Neural crest cell (in vitro differentiated cells): ENCODE measurements around the gene SNAI3. TPM values are rescaled to one million over a fixed set of nuclear protein-coding genes. Genes with fewer than 3 reads are reported as not detected.

Source experiments
- DNase-seq: peaks from one replicate; pipeline ENCODE4 v3.0.0; 2021; ENCODE audit warnings: low read depth, mixed read lengths, low spot score
- H3K27ac Mint-ChIP-seq: one replicate; pipeline ENCODE4 v1.8.0; 2021; ENCODE audit warnings: mild to moderate bottlenecking, mixed read lengths; ENCODE audit not compliant: unreplicated experiment
- H3K27me3 Mint-ChIP-seq: 2 replicates; pipeline ENCODE4 v1.8.0; 2021; ENCODE audit warnings: low read depth, mild to moderate bottlenecking, mixed read lengths
- H3K36me3 Mint-ChIP-seq: 2 replicates; pipeline ENCODE4 v1.8.0; 2021; ENCODE audit warnings: low read depth, mild to moderate bottlenecking, mixed read lengths
- H3K4me1 Mint-ChIP-seq: 2 replicates; pipeline ENCODE4 v1.8.0; 2021; ENCODE audit warnings: mixed read lengths
- H3K4me3 Mint-ChIP-seq: one replicate; pipeline ENCODE4 v1.8.0; 2021; ENCODE audit warnings: mild to moderate bottlenecking, mixed read lengths
- H3K9me3 Mint-ChIP-seq: 2 replicates; pipeline ENCODE4 v1.8.0; 2021; ENCODE audit warnings: mixed read lengths
- total RNA-seq: library from RNA; stranded (reverse); gene quantifications from 2 replicates; pipeline ENCODE4 v1.2.1, GENCODE V29; 2021
- TF ChIP-seq, protein P1 (sequence below): fragments of 200-600 bp; sonication (generic); conservative IDR thresholded peaks from 2 replicates; pipeline ENCODE4 v1.5.0; 2021; ENCODE audit warnings: antibody characterized with exemption, mild to moderate bottlenecking

SNAI3 gene
- total RNA-seq, 1 donor from 2014 or later: not detected

DNA sequence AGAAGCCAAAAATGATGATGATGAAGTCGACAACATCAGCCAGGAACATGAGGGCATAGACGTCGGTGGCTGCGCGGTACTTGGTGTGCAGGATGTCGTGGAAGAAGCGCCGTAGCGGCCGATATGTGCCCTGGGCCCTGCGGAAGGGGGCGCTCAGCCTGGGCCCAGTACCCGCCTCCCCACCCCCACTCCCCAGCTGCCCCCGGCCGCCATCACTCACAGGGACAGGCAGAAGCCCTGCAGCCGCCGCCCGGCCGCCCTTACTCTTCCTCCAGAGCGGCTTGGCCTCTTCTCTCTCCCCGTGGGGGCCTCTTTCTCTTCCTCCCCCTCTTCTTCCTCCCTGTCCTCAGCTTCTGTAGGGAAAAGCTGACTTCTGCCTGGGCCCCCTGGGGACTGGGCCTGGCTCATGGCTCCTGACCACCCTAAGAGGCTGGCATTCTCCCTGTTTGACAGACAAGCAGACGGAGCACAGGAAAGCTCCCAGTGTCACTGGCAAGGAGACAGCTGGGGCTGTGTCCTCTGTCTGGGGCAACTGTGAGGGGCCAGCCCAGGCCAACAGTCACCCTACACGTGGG is 34.2 kb upstream of the SNAI3 start:
- TF ChIP-seq, protein P1, sequence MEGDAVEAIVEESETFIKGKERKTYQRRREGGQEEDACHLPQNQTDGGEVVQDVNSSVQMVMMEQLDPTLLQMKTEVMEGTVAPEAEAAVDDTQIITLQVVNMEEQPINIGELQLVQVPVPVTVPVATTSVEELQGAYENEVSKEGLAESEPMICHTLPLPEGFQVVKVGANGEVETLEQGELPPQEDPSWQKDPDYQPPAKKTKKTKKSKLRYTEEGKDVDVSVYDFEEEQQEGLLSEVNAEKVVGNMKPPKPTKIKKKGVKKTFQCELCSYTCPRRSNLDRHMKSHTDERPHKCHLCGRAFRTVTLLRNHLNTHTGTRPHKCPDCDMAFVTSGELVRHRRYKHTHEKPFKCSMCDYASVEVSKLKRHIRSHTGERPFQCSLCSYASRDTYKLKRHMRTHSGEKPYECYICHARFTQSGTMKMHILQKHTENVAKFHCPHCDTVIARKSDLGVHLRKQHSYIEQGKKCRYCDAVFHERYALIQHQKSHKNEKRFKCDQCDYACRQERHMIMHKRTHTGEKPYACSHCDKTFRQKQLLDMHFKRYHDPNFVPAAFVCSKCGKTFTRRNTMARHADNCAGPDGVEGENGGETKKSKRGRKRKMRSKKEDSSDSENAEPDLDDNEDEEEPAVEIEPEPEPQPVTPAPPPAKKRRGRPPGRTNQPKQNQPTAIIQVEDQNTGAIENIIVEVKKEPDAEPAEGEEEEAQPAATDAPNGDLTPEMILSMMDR: no peak
- H3K4me1 Mint-ChIP-seq: no peaks in the 10 kb centered on the region
- no peaks in the 10 kb centered on the region for H3K27me3 Mint-ChIP-seq
- no peak overlapping the region for H3K4me3 Mint-ChIP-seq
- no peaks in the 10 kb centered on the region for H3K9me3 Mint-ChIP-seq
- DNase-seq: no peak
- H3K36me3 Mint-ChIP-seq: peaks cover 2% of the 10 kb centered on the region
- H3K27ac Mint-ChIP-seq: peak overlapping the region; percentile 86

DNA sequence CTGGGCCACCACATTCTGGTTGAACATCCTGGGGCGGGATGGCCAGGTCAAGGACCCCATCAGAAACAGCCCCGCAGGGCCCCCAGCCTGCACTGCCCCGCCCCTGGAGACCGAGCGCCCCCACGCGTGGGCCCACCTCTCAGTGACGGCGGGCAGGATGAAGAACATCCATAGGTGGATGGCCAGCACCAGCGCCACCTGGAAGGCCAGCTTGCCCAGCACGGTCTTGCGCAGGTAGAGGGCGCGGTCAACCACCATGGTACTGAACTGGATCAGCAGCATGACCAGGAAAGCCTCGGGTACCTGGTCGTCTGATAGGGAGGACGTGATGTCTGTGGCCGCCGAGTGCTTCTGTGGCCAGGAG is 33.6 kb upstream of the SNAI3 start:
- DNase-seq: no peak
- no peaks in the 10 kb centered on the region for H3K27me3 Mint-ChIP-seq
- H3K27ac Mint-ChIP-seq: peak overlapping the region; percentile 86
- H3K9me3 Mint-ChIP-seq: no peaks in the 10 kb centered on the region
- H3K4me3 Mint-ChIP-seq: no peak overlapping the region
- TF ChIP-seq, protein P1: no peak
- H3K36me3 Mint-ChIP-seq: peaks cover 2% of the 10 kb centered on the region
- no peaks in the 10 kb centered on the region for H3K4me1 Mint-ChIP-seq

DNA sequence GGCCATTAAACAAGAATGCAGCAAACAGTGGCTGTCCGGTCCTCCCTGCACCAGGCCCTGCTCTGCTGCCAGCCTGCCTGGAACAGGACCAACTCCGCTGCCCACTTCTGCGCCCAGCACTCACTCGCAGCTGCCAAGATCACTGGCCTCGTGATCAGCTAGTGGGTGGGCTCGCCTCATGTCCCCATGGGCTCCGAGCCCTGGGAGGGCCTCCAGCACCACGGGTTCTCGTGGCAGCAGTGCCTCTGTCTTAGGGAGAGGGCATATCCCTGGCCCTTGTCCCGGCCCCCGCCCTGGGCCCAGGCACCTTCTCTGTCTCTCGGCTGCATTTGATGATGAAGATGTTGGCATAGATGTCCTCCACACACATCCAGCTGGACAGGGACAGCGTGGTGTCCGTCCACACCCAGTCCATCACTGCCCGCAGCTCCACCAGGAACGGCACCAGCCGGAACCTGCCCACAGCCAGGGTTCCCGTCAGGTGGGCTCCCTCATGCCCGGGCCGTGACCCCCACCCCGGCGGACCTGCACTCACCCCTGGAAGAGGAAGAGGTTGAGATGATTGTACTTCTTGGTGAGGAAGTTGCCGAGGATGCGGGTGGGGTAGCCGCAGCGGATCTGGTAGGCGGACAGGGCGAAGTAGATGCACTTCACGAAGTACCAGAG is 33.1 kb upstream of the SNAI3 start:
- TF ChIP-seq, protein P1: no peak
- H3K27me3 Mint-ChIP-seq: no peaks in the 10 kb centered on the region
- no peaks in the 10 kb centered on the region for H3K4me1 Mint-ChIP-seq
- peaks cover 2% of the 10 kb centered on the region for H3K36me3 Mint-ChIP-seq
- peak overlapping the region; percentile 81 for H3K27ac Mint-ChIP-seq
- no peak overlapping the region for H3K4me3 Mint-ChIP-seq
- no peak for DNase-seq
- no peaks in the 10 kb centered on the region for H3K9me3 Mint-ChIP-seq

DNA sequence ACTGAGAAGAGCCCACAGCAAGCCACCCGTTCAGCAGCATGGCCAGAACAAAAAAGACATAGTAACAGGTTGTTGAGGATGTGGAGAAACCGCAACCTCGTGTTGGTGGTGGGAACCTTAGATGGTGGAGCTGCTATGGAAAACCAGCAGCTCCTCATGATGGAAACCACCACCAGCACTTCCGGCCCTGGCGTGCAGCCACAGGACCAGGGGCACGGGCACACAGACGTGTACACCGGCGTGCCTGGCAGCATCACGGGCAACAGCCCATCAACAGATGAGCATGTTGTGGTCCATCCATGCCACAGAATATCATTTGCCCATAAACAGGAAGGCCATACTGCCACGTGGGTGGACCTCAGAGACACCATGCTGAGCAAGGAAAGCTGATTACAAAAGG is 31.9 kb upstream of the SNAI3 start:
- Mint-ChIP-seq H3K4me3 (no peak overlapping the region), H3K36me3 (peaks cover 2% of the 10 kb centered on the region), H3K27ac (no peak overlapping the region), H3K4me1 (no peaks in the 10 kb centered on the region), H3K9me3 (no peaks in the 10 kb centered on the region), H3K27me3 (no peaks in the 10 kb centered on the region)
- TF ChIP-seq, protein P1: no peak
- no peak for DNase-seq

DNA sequence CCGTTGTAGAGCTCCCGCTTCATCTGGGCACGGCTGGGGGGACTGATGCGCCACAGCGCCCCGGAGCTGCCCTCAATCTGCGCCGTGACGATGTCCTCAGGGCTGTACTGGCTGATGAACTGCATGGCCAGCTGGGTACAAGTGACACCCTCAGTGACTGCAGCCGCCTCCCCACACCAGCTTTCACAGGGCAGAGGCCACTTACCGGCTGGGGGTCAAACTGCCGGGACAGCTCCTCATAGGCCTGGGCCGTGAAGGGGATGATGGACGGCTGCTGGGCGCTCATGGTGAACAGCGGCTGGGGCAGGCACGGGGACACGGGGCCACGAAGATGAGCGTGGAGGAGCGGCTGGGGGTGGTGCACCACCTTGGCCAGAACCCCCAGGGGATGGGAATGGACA is 30.3 kb upstream of the SNAI3 start:
- Mint-ChIP-seq H3K4me3 (no peak overlapping the region), H3K27ac (no peak overlapping the region), H3K36me3 (peaks cover 2% of the 10 kb centered on the region), H3K4me1 (no peaks in the 10 kb centered on the region), H3K9me3 (no peaks in the 10 kb centered on the region), H3K27me3 (no peaks in the 10 kb centered on the region)
- TF ChIP-seq, protein P1: no peak
- DNase-seq: no peak
